ENCODE results near the gene SHQ1. TPM values are rescaled to one million over a fixed set of nuclear protein-coding genes. Genes with fewer than 3 reads are reported as not detected.

SHQ1 gene
- total and polyA plus RNA-seq, 2 experiments from 2014 or later = 18.3 to 28.7 TPM

GRCh38 chr3:72888546-72889309 lies 40.5 kb upstream of the SHQ1 start:
- Histone ChIP-seq H3K79me2 (replicated peaks; ENCODE audit: insufficient read depth) (no peaks in the 10 kb centered on the region), H3K27ac (ENCODE audit: low read depth) (no peak overlapping the region), H2AFZ (peak overlapping the region; percentile 73), H4K20me1 (replicated peaks; ENCODE audit: insufficient read depth) (peaks cover 4% of the 10 kb centered on the region; the same call in 1 of the 2 replicates), H3K4me3 (peak overlapping the region; percentile 70), H3K9me2 (ENCODE audit: insufficient read depth) (no peaks in the 10 kb centered on the region), H3K27me3 (ENCODE audit: insufficient read depth) (peaks cover 45% of the 10 kb centered on the region), H3F3A (replicated peaks; ENCODE audit: low read depth) (no peaks in the 10 kb centered on the region), H3K4me1 (ENCODE audit: insufficient read depth) (peaks cover 20% of the 10 kb centered on the region), H3K4me2 (peak overlapping the region; percentile 94), H3K36me3 (ENCODE audit: insufficient read depth) (no peaks in the 10 kb centered on the region)
- ATAC-seq (peak; percentile 62), DNase-seq (ENCODE audit: low spot score) (peak; percentile 70)
- Mint-ChIP-seq H3K36me3 (ENCODE audit: low read depth) (no peaks in the 10 kb centered on the region), H3K4me1 (peaks cover 29% of the 10 kb centered on the region), H3K4me3 (peak overlapping the region; percentile 70), H3K27ac (no peak overlapping the region), H3K9me3 (no peaks in the 10 kb centered on the region), H3K27me3 (ENCODE audit: insufficient read depth, low read depth, poor library complexity) (peaks cover 17% of the 10 kb centered on the region)
- no peak for TF ChIP-seq NANOG (IDR thresholded peaks at IDR 0.05; ENCODE audit: borderline replicate concordance)
- TF ChIP-seq EZH2 (IDR thresholded peaks at IDR 0.05; ENCODE audit: low read depth, unreplicated experiment) = peak; percentile 51

- Mint-ChIP-seq H3K9me3 (peaks cover 4% of the 10 kb centered on the region; the same call in 1 of the 3 replicates), H3K27ac (no peak within 1 kb of the TSS), H3K36me3 (ENCODE audit: low read depth) (no peaks in the 10 kb centered on the region), H3K4me3 (peak within 1 kb of the TSS; percentile 78), H3K27me3 (ENCODE audit: insufficient read depth, low read depth, poor library complexity) (peaks cover 17% of the 10 kb centered on the region), H3K4me1 (peaks cover 24% of the 10 kb centered on the region)
- Histone ChIP-seq H3F3A (replicated peaks; ENCODE audit: low read depth) (no peaks in the 10 kb centered on the region), H3K27ac (ENCODE audit: low read depth) (no peak within 1 kb of the TSS), H3K79me2 (replicated peaks; ENCODE audit: insufficient read depth) (no peaks in the 10 kb centered on the region), H4K20me1 (replicated peaks; ENCODE audit: insufficient read depth) (no peaks in the 10 kb centered on the region; the same call in 1 of the 2 replicates), H3K27me3 (ENCODE audit: insufficient read depth) (peaks cover 45% of the 10 kb centered on the region), H3K36me3 (ENCODE audit: insufficient read depth) (no peaks in the 10 kb centered on the region; the same call in 1 of the 2 replicates), H2AFZ (peak within 1 kb of the TSS; percentile 100), H3K4me3 (peak within 1 kb of the TSS; percentile 70), H3K4me2 (peak within 1 kb of the TSS; percentile 94), H3K9me2 (ENCODE audit: insufficient read depth) (no peaks in the 10 kb centered on the region), H3K4me1 (ENCODE audit: insufficient read depth) (peaks cover 20% of the 10 kb centered on the region)
- ATAC-seq = peak; percentile 89
- DNase-seq (ENCODE audit: low spot score) = peak; percentile 88
- TF ChIP-seq POLR2AphosphoS5 (IDR thresholded peaks at IDR 0.05; ENCODE audit: low read depth) = 0 out of 2 replicates have a peak, but pooled peaks have one; percentile 16
- 0 out of 4 replicates have a peak, but pooled peaks of 1 of the 2 experiments have one; percentile 4 for TF ChIP-seq CTCF (conservative IDR thresholded peaks at IDR 0.05; ENCODE audit: low read depth in 2 of 2)
- no peak for TF ChIP-seq ZNF331 (CRISPR knock-in tag; IDR thresholded peaks at IDR 0.05; ENCODE audit: low read depth)
These were observed 39.7 kb upstream of the SHQ1 start, which contains the start of gene GXYLT2 for GRCh38 chr3:72887705-72888545. GXYLT2 (plus strand) TSS chr3:72888046; CDS start chr3:72888234, 188 bp downstream.
